PC-9 (cell line): Measurements from ENCODE around the gene TNP1.

Experiments used
- EZH2 ChIP-seq: fragments of 200-600 bp; sonication (generic); IDR thresholded peaks from 2 replicates; pipeline ENCODE4 v1.8.0; 2017; ENCODE audit warnings: antibody characterized with exemption, low read depth
- TF ChIP-seq, protein P1 (sequence below): fragments of 200-600 bp; sonication (generic); conservative IDR thresholded peaks from 2 replicates; pipeline ENCODE4 v1.6.1; 2017; ENCODE audit warnings: mixed run types, antibody characterized with exemption, mild to moderate bottlenecking, moderate library complexity

DNA sequence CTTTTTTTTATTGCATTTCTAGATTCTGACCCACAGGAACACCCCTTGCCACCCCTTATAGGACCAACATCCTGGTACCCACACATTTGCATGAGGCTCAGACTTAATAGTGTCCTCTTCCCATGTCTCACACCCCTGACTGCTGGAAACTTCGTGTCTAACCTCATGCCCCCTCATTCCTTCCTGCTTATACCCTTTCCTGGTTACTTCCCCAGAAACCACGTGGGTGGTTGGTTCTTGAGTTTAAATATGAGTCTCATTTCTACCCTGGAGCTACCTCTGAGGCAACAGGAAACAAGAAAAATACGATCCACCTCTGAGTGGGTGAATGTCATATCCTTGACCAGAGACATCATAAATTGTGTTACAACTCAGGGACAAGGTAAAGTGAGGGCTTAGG, 1.6 kb downstream of the TNP1 start:
- TF ChIP-seq, protein P1, sequence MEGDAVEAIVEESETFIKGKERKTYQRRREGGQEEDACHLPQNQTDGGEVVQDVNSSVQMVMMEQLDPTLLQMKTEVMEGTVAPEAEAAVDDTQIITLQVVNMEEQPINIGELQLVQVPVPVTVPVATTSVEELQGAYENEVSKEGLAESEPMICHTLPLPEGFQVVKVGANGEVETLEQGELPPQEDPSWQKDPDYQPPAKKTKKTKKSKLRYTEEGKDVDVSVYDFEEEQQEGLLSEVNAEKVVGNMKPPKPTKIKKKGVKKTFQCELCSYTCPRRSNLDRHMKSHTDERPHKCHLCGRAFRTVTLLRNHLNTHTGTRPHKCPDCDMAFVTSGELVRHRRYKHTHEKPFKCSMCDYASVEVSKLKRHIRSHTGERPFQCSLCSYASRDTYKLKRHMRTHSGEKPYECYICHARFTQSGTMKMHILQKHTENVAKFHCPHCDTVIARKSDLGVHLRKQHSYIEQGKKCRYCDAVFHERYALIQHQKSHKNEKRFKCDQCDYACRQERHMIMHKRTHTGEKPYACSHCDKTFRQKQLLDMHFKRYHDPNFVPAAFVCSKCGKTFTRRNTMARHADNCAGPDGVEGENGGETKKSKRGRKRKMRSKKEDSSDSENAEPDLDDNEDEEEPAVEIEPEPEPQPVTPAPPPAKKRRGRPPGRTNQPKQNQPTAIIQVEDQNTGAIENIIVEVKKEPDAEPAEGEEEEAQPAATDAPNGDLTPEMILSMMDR, result no peak
- TF ChIP-seq EZH2, result no peak
